Nephron (organoid): ENCODE results near the gene PHLDB1.

Source experiments
- H3K27ac Mint-ChIP-seq, 3 experiments: 2 replicates each; pipeline ENCODE4 v1.8.0; 2020; ENCODE audit warnings: mixed read lengths in 3 of 3, mild to moderate bottlenecking in 2 of 3, moderate library complexity in 1 of 3
- H3K27me3 Mint-ChIP-seq: 2 replicates; pipeline ENCODE4 v1.8.0; 2021; ENCODE audit warnings: low read depth, mild to moderate bottlenecking, moderate library complexity, mixed read lengths
- H3K36me3 Mint-ChIP-seq: 2 replicates; pipeline ENCODE4 v1.8.0; 2020; ENCODE audit warnings: low read depth, mixed read lengths
- H3K4me1 Mint-ChIP-seq: 2 replicates; pipeline ENCODE4 v1.8.0; 2020; ENCODE audit warnings: mixed read lengths
- H3K4me3 Mint-ChIP-seq, 3 experiments: 2 replicates each; pipeline ENCODE4 v1.8.0; 2020; ENCODE audit warnings: mild to moderate bottlenecking in 3 of 3, mixed read lengths in 3 of 3, moderate library complexity in 2 of 3
- H3K9me3 Mint-ChIP-seq: 2 replicates; pipeline ENCODE4 v1.8.0; 2020; ENCODE audit warnings: mixed read lengths
- TF ChIP-seq, protein P1 (sequence below), 3 experiments: fragments of 200-600 bp; sonication (generic); IDR thresholded peaks; one replicate each; pipeline ENCODE4 v1.5.0; 2021; ENCODE audit warnings: antibody characterized with exemption in 3 of 3; ENCODE audit not compliant: unreplicated experiment in 3 of 3

PHLDB1 gene

DNA sequence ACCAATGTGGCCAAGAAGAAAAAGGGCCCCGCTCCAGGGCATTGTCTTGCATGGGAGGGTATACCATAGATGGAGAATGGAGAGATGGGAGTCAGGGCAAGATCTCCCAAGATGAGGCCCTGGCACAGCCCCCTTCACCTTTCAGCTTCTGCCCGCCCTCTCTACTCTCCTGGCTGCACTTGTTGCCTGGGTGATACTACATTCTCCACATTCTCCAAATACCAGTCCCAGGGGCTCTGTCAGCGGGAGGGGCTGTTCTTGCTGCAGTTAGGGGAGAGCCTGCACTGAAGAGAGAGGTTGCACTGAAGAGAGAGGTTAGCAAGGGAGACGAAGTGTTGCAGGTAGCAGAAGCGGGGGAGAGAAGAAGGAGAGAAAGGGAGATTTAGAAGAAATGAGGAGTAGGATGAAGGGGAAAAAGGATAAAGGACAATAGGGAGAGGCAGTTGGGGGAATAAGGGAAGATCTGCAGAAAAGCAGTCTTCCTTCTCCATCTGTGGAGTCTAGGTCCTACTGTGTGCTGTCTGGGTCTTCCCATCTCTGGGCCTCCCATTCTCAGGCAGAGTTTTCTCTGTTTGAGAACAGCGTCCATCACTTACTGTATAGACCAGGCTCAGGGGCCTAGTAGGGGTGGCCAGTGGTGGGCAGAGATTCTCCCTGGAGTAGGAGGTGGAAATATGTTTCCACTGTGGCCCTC, 8.0 kb downstream of the PHLDB1 start:
- TF ChIP-seq, protein P1, sequence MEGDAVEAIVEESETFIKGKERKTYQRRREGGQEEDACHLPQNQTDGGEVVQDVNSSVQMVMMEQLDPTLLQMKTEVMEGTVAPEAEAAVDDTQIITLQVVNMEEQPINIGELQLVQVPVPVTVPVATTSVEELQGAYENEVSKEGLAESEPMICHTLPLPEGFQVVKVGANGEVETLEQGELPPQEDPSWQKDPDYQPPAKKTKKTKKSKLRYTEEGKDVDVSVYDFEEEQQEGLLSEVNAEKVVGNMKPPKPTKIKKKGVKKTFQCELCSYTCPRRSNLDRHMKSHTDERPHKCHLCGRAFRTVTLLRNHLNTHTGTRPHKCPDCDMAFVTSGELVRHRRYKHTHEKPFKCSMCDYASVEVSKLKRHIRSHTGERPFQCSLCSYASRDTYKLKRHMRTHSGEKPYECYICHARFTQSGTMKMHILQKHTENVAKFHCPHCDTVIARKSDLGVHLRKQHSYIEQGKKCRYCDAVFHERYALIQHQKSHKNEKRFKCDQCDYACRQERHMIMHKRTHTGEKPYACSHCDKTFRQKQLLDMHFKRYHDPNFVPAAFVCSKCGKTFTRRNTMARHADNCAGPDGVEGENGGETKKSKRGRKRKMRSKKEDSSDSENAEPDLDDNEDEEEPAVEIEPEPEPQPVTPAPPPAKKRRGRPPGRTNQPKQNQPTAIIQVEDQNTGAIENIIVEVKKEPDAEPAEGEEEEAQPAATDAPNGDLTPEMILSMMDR (IDR thresholded peaks at IDR 0.05; ENCODE audit: unreplicated experiment in 3 of 3) = no peak
- peaks cover 59% of the 10 kb centered on the region for H3K4me1 Mint-ChIP-seq
- H3K27ac Mint-ChIP-seq = peak overlapping the region; percentile 95 to 98 (median 97)
- H3K9me3 Mint-ChIP-seq = no peaks in the 10 kb centered on the region
- H3K4me3 Mint-ChIP-seq = peak overlapping the region in 2 of 3 experiments; percentile 61 to 68
- peaks cover 6% of the 10 kb centered on the region for H3K27me3 Mint-ChIP-seq
- H3K36me3 Mint-ChIP-seq = peaks cover 12% of the 10 kb centered on the region

DNA sequence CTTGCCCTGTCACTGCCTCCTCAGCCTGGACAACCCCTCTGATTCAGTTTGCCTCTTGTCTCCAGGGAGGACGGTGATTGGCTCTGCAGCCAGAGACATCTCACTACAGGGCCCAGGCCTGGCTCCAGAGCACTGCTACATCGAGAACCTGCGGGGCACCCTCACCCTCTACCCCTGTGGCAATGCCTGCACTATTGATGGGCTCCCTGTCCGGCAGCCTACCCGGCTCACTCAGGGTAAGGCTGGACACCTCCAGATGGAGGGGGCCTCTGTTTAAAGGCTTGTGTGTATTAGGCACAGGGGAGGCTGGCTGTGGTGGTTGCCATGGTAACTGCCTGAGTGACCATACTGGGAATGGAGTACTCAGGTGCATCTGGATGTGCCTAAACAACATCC, 8.6 kb downstream of the PHLDB1 start:
- H3K9me3 Mint-ChIP-seq = no peaks in the 10 kb centered on the region
- peaks cover 5% of the 10 kb centered on the region for H3K27me3 Mint-ChIP-seq
- H3K27ac Mint-ChIP-seq = peak overlapping the region; percentile 95 to 98 (median 97)
- H3K36me3 Mint-ChIP-seq = peaks cover 12% of the 10 kb centered on the region
- no peak overlapping the region for H3K4me3 Mint-ChIP-seq
- TF ChIP-seq, protein P1 (IDR thresholded peaks at IDR 0.05; ENCODE audit: unreplicated experiment in 3 of 3) = no peak
- peaks cover 63% of the 10 kb centered on the region for H3K4me1 Mint-ChIP-seq

DNA sequence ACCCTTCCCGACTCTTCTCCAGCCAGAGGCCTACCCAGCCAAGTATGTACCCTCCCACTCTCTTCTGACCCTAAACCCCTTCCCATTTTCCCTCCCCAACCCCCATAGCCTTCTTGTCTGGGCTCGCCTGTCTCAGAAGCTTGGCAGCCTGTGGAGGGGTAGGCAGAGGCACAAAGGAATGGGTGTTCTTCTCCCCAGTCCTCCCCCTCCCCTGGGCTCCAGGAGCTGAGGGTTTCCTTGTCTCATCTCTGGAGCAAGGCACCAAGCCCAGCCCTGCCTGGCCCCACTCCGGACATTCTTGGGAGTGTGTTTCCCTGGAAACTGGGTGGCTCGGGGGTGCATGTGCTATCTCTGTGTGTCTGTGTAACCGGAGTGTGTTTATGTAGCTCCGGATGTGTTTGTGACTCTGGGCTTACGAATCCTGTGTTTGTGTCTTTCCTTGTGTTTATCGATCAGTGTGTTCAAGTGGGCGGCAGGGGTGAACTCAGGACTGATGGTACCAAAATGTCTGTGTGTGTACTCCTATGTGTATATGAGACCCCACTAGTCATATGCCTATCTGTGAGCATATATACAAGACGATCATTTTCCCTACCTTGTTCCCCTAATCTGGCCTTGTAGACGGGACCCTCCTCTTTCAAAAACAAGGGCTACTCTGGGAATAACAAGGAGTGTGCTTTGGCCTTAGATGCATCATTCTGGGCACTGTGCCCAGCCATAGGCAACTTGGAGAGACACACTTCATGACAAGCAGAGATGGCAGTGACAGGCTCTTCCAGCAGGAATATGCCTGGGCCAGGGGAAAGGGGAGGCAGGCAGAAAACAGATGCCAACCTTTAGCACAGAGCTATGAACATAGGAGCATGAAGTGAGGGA, 10.9 kb downstream of the PHLDB1 start:
- Mint-ChIP-seq H3K9me3 (no peaks in the 10 kb centered on the region), H3K4me1 (peaks cover 69% of the 10 kb centered on the region), H3K27me3 (no peaks in the 10 kb centered on the region), H3K27ac (peak overlapping the region; percentile 91 to 98 (median 95)), H3K4me3 (peak overlapping the region; percentile 42 to 77 (median 51)), H3K36me3 (peaks cover 12% of the 10 kb centered on the region)
- TF ChIP-seq, protein P1 (IDR thresholded peaks at IDR 0.05; ENCODE audit: unreplicated experiment in 3 of 3) = no peak

DNA sequence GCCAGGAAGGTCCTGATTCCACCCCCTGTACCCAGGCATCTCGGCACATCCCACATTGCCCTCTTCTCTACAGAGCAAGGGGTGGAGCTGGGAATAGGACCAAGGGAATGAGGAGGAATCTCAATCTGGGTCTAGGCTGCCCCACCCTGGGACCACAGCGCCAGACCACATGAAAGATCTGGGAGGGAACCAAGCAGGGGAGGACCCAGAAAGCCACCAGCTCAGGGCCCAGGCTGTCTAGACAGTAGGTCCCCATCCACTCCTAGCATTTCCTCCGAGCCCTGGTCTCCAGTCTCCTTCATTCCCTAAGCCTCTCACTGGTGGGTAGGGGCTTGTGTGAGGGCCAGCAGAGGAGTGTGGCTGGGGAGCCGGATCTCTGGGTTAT, 11.6 kb downstream of the PHLDB1 start:
- Mint-ChIP-seq H3K9me3 (no peaks in the 10 kb centered on the region), H3K36me3 (peaks cover 16% of the 10 kb centered on the region), H3K27ac (peak overlapping the region; percentile 95 to 98 (median 97)), H3K4me1 (peaks cover 71% of the 10 kb centered on the region), H3K4me3 (peak overlapping the region; percentile 42 to 78 (median 77)), H3K27me3 (no peaks in the 10 kb centered on the region)
- TF ChIP-seq, protein P1 (IDR thresholded peaks at IDR 0.05; ENCODE audit: unreplicated experiment in 3 of 3) = no peak

DNA sequence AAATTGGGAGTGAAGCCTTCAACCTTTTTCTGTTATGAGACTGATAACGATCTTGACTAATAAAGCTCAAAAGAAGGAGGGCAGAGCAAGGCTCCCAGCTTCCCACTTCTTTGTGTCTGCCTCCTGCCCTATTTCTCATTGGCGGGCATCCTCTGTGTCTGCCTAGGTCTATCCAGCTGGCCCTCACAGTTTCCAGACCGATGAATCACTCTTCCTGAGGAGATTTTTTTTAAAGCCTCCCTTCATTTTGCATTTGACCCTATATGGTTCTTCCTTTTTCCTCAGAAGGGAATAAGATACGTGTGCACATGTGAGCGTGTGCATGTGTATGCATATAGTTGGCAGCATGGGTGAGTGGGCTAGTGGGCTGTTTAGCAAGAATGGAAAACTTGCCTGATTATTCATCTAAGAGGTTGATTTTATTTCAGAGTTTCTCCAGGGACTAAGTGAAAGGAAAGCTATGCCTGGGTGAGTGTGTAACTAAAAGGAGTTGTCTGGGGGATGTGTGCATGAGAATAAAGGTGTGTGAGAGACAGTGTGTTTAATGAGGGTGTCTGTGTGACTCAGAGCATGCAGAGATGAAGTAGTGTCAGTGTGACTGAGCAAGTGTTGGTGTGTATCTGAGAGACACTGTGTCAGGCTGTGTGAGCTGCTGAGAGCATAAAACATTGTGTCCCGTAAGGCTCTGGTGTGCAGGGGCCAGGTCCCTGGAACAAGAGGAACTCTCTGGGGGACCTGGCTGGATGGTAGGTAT, 12.2 kb downstream of the PHLDB1 start:
- Mint-ChIP-seq H3K36me3 (peaks cover 16% of the 10 kb centered on the region), H3K4me1 (peaks cover 70% of the 10 kb centered on the region), H3K27me3 (no peaks in the 10 kb centered on the region), H3K9me3 (no peaks in the 10 kb centered on the region), H3K4me3 (peak overlapping the region; percentile 78 to 83 (median 81)), H3K27ac (peak overlapping the region; percentile 95 to 98 (median 97))
- TF ChIP-seq, protein P1 (IDR thresholded peaks at IDR 0.05; ENCODE audit: unreplicated experiment in 3 of 3) = no peak
